ENCODE data around the gene LIME1. TPM values are rescaled to one million over a fixed set of nuclear protein-coding genes. Genes with fewer than 3 reads are reported as not detected.
A peak's percentile ranks its signal among the peaks of the same experiment; 100 is the strongest.

LIME1 gene
- polyA plus RNA-seq (2013, experiment 1 of 2) = 1.8 TPM
- 1.9 TPM for polyA plus RNA-seq (2013, experiment 2 of 2)

GRCh38 chr20:63735859-63736718, at the start of gene LIME1:
Gene LIME1 (plus strand): TSS chr20:63736664. CDS start chr20:63737550, 886 bp downstream.
- Histone ChIP-seq H3K9me3 (ENCODE audit: control insufficient read depth, low read length) (no peaks in the 10 kb centered on the region), H4K8ac (ENCODE audit: low read length) (no peak within 1 kb of the TSS), H3K23ac (ENCODE audit: low read length in 2 of 2) (no peak within 1 kb of the TSS), H2BK12ac (ENCODE audit: low read length in 2 of 2) (no peak within 1 kb of the TSS), H3K9ac (ENCODE audit: low read length) (no peak within 1 kb of the TSS), H3K4me2 (ENCODE audit: low read length, poor library complexity, severe bottlenecking) (no peak within 1 kb of the TSS), H3K14ac (ENCODE audit: low read length in 2 of 2) (no peak within 1 kb of the TSS), H3K4ac (ENCODE audit: low read depth in 1 of 2, low read length in 2 of 2) (no peak within 1 kb of the TSS), H3K27ac (ENCODE audit: low read length, poor library complexity, severe bottlenecking) (no peak within 1 kb of the TSS), H2AFZ (ENCODE audit: low read depth, low read length) (no peak within 1 kb of the TSS), H3K36me3 (ENCODE audit: control insufficient read depth in 1 of 2, insufficient read depth in 2 of 2, low read depth in 1 of 2, low read length in 2 of 2) (peaks cover 44 to 68% of the 10 kb centered on the region in 2 experiments), H4K91ac (ENCODE audit: low read length) (peak within 1 kb of the TSS; percentile 5), H3K4me1 (ENCODE audit: control insufficient read depth, insufficient read depth, low read depth, low read length) (peaks cover 29% of the 10 kb centered on the region), H2BK5ac (ENCODE audit: low read depth, low read length, poor library complexity, severe bottlenecking) (no peak within 1 kb of the TSS), H2AK5ac (ENCODE audit: low read length, severe bottlenecking) (no peak within 1 kb of the TSS), H2BK15ac (ENCODE audit: low read depth, poor library complexity, severe bottlenecking) (no peak within 1 kb of the TSS), H3K79me1 (replicated peaks; ENCODE audit: low read length, poor library complexity, severe bottlenecking) (peaks cover 18% of the 10 kb centered on the region), H2BK120ac (ENCODE audit: low read depth, low read length) (no peak within 1 kb of the TSS), H3K4me3 (ENCODE audit: insufficient read depth in 1 of 2, low read depth in 1 of 2, low read length in 2 of 2) (no peak within 1 kb of the TSS), H3K27me3 (ENCODE audit: control insufficient read depth in 1 of 2, insufficient read depth in 1 of 2, low read length in 2 of 2) (no peaks in the 10 kb centered on the region), H3K18ac (ENCODE audit: low read depth in 1 of 2, low read length in 2 of 2) (no peak within 1 kb of the TSS)
- no peak for DNase-seq
- 96% methylated on average over 25 of the region's 31 CpGs for WGBS

GRCh38 chr20:63687419-63688178, 48.9 kb upstream of the LIME1 start:
- WGBS = 99% methylated on average over 29 of the region's 29 CpGs
- peak overlapping the region; percentile 98 for H4K91ac ChIP-seq (ENCODE audit: low read length)
- H2BK5ac ChIP-seq (ENCODE audit: low read depth, low read length, poor library complexity, severe bottlenecking) = peak overlapping the region; percentile 26
- peaks cover 4 to 37% of the 10 kb centered on the region in 2 experiments for H3K36me3 ChIP-seq (ENCODE audit: control insufficient read depth in 1 of 2, insufficient read depth in 2 of 2, low read depth in 1 of 2, low read length in 2 of 2)
- H2BK120ac ChIP-seq (ENCODE audit: low read depth, low read length) = peak overlapping the region; percentile 83
- H3K9ac ChIP-seq (ENCODE audit: low read length) = peak overlapping the region; percentile 76
- H2BK12ac ChIP-seq (ENCODE audit: low read length in 2 of 2) = peak overlapping the region; percentile 44 to 96
- H2BK15ac ChIP-seq (ENCODE audit: low read depth, poor library complexity, severe bottlenecking) = peak overlapping the region; percentile 49
- H3K4ac ChIP-seq (ENCODE audit: low read depth in 1 of 2, low read length in 2 of 2) = peak overlapping the region; percentile 69 to 87
- peak overlapping the region; percentile 88 for H3K27ac ChIP-seq (ENCODE audit: low read length, poor library complexity, severe bottlenecking)
- H3K23ac ChIP-seq (ENCODE audit: low read length in 2 of 2) = peak overlapping the region in 1 of 2 experiments; percentile 46
- peak overlapping the region; percentile 96 for H4K8ac ChIP-seq (ENCODE audit: low read length)
- no peak for DNase-seq
- no peak overlapping the region for H3K4me2 ChIP-seq (ENCODE audit: low read length, poor library complexity, severe bottlenecking)
- no peaks in the 10 kb centered on the region for H3K9me3 ChIP-seq (ENCODE audit: control insufficient read depth, low read length)
- peak overlapping the region in 1 of 2 experiments; percentile 82 for H3K14ac ChIP-seq (ENCODE audit: low read length in 2 of 2)
- H2AFZ ChIP-seq (ENCODE audit: low read depth, low read length) = no peak overlapping the region
- peak overlapping the region; percentile 91 to 93 for H3K18ac ChIP-seq (ENCODE audit: low read depth in 1 of 2, low read length in 2 of 2)
- H3K27me3 ChIP-seq (ENCODE audit: control insufficient read depth in 1 of 2, insufficient read depth in 1 of 2, low read length in 2 of 2) = no peaks in the 10 kb centered on the region
- peak overlapping the region; percentile 84 for H2AK5ac ChIP-seq (ENCODE audit: low read length, severe bottlenecking)
- H3K4me1 ChIP-seq (ENCODE audit: control insufficient read depth, insufficient read depth, low read depth, low read length) = peaks cover 52% of the 10 kb centered on the region
- no peak overlapping the region for H3K4me3 ChIP-seq (ENCODE audit: insufficient read depth in 1 of 2, low read depth in 1 of 2, low read length in 2 of 2)
- H3K79me1 ChIP-seq (replicated peaks; ENCODE audit: low read length, poor library complexity, severe bottlenecking) = peaks cover 4% of the 10 kb centered on the region

- H3K4me1 ChIP-seq (ENCODE audit: control insufficient read depth, insufficient read depth, low read depth, low read length) = peaks cover 45% of the 10 kb centered on the region
- H3K79me1 ChIP-seq (replicated peaks; ENCODE audit: low read length, poor library complexity, severe bottlenecking) = peaks cover 4% of the 10 kb centered on the region
- peak overlapping the region; percentile 98 for H4K91ac ChIP-seq (ENCODE audit: low read length)
- no peak overlapping the region for H3K23ac ChIP-seq (ENCODE audit: low read length in 2 of 2)
- H3K18ac ChIP-seq (ENCODE audit: low read depth in 1 of 2, low read length in 2 of 2) = peak overlapping the region; percentile 62 to 93
- H3K27ac ChIP-seq (ENCODE audit: low read length, poor library complexity, severe bottlenecking) = no peak overlapping the region
- no peak overlapping the region for H2AFZ ChIP-seq (ENCODE audit: low read depth, low read length)
- H3K4me2 ChIP-seq (ENCODE audit: low read length, poor library complexity, severe bottlenecking) = no peak overlapping the region
- no peak overlapping the region for H3K9ac ChIP-seq (ENCODE audit: low read length)
- DNase-seq = no peak
- no peaks in the 10 kb centered on the region for H3K27me3 ChIP-seq (ENCODE audit: control insufficient read depth in 1 of 2, insufficient read depth in 1 of 2, low read length in 2 of 2)
- H3K9me3 ChIP-seq (ENCODE audit: control insufficient read depth, low read length) = no peaks in the 10 kb centered on the region
- H3K4ac ChIP-seq (ENCODE audit: low read depth in 1 of 2, low read length in 2 of 2) = peak overlapping the region; percentile 58 to 65
- no peak overlapping the region for H2BK5ac ChIP-seq (ENCODE audit: low read depth, low read length, poor library complexity, severe bottlenecking)
- peak overlapping the region; percentile 44 to 96 for H2BK12ac ChIP-seq (ENCODE audit: low read length in 2 of 2)
- H2AK5ac ChIP-seq (ENCODE audit: low read length, severe bottlenecking) = peak overlapping the region; percentile 55
- no peak overlapping the region for H3K14ac ChIP-seq (ENCODE audit: low read length in 2 of 2)
- H4K8ac ChIP-seq (ENCODE audit: low read length) = peak overlapping the region; percentile 33
- H2BK15ac ChIP-seq (ENCODE audit: low read depth, poor library complexity, severe bottlenecking) = peak overlapping the region; percentile 86
- no peak overlapping the region for H3K4me3 ChIP-seq (ENCODE audit: insufficient read depth in 1 of 2, low read depth in 1 of 2, low read length in 2 of 2)
- H2BK120ac ChIP-seq (ENCODE audit: low read depth, low read length) = peak overlapping the region; percentile 83
- WGBS = 94% methylated on average over 31 of the region's 31 CpGs
- peaks cover 4 to 40% of the 10 kb centered on the region in 2 experiments for H3K36me3 ChIP-seq (ENCODE audit: control insufficient read depth in 1 of 2, insufficient read depth in 2 of 2, low read depth in 1 of 2, low read length in 2 of 2)
Measured at GRCh38 chr20:63688228-63689045, 48.0 kb upstream of the LIME1 start.

All from mesenchymal stem cell (in vitro differentiated cells and primary cell).